Esophagus (tissue), 2 donors: ENCODE measurements around the gene TSNAXIP1. TPM values are rescaled to one million over a fixed set of nuclear protein-coding genes. Genes with fewer than 3 reads are reported as not detected.
A peak's percentile ranks its signal among the peaks of the same experiment; 100 is the strongest.

Experiments used
- H3K27ac ChIP-seq, 2 donors: one replicate each; pipeline ENCODE4 v1.5.1; 2013; ENCODE audit warnings: low read depth in 2 of 2, mild to moderate bottlenecking in 2 of 2, inconsistent platforms in 1 of 2, low read length in 1 of 2, moderate library complexity in 1 of 2
- H3K27me3 ChIP-seq, 2 donors: one replicate each; pipeline ENCODE4 v1.6.1; 2013; ENCODE audit warnings: low read length in 2 of 2, control low read depth in 1 of 2, mild to moderate bottlenecking in 1 of 2; ENCODE audit not compliant: insufficient read depth in 2 of 2, control insufficient read depth in 1 of 2
- H3K36me3 ChIP-seq, 2 donors: one replicate each; pipeline ENCODE4 v1.6.1; 2013; ENCODE audit warnings: low read length in 1 of 2; ENCODE audit not compliant: control insufficient read depth in 2 of 2, insufficient read depth in 2 of 2
- H3K4me1 ChIP-seq, 2 donors: one replicate each; pipeline ENCODE4 v1.6.1; 2013; ENCODE audit warnings: low read length in 1 of 2; ENCODE audit not compliant: control insufficient read depth in 2 of 2, insufficient read depth in 2 of 2
- H3K4me3 ChIP-seq, 2 donors: one replicate each; pipeline ENCODE4 v1.5.1; 2013; ENCODE audit warnings: low read length in 2 of 2, mild to moderate bottlenecking in 2 of 2, low read depth in 1 of 2, moderate library complexity in 1 of 2
- H3K9me3 ChIP-seq, 2 donors: one replicate each; pipeline ENCODE4 v1.6.1; 2013; ENCODE audit warnings: mild to moderate bottlenecking in 2 of 2, low read depth in 1 of 2, low read length in 1 of 2, moderate library complexity in 1 of 2; ENCODE audit not compliant: control insufficient read depth in 2 of 2, insufficient read depth in 1 of 2
- WGBS, 2 donors: extraction: QIAGEN DNeasy Blood & Tissue Kit; methylation state at CpG; one replicate each; pipeline ENCODE4 v1.1.7; 2013; 5-methylcytosine and 5-hydroxymethylcytosine counted together
- polyA plus RNA-seq, 2 donors: library from polyadenylated mRNA; stranded (reverse); fragments of 200-250 nt; gene quantifications; one replicate each; pipeline ENCODE4 v1.2.3, GENCODE V29; 2013
- donor health status: healthy with polysubstance abuse.
- donor health status: Bipolar disorder and iron deficiency.

TSNAXIP1 gene
- polyA plus RNA-seq, 2 donors = 0.72 to 1.8 TPM

GRCh38 chr16:67803894-67804293 is 2.8 kb upstream of the TSNAXIP1 start:
- 79 to 84% methylated on average over 3 of the region's 3 CpGs for WGBS, 2 donors
- H3K27ac ChIP-seq = no peak overlapping the region
- H3K36me3 ChIP-seq = peaks cover 0 to 9% of the 10 kb centered on the region in 2 donors
- peaks cover 3 to 9% of the 10 kb centered on the region in 2 donors for H3K4me1 ChIP-seq
- H3K4me3 ChIP-seq = no peak overlapping the region
- no peaks in the 10 kb centered on the region for H3K9me3 ChIP-seq
- no peaks in the 10 kb centered on the region for H3K27me3 ChIP-seq

DNA sequence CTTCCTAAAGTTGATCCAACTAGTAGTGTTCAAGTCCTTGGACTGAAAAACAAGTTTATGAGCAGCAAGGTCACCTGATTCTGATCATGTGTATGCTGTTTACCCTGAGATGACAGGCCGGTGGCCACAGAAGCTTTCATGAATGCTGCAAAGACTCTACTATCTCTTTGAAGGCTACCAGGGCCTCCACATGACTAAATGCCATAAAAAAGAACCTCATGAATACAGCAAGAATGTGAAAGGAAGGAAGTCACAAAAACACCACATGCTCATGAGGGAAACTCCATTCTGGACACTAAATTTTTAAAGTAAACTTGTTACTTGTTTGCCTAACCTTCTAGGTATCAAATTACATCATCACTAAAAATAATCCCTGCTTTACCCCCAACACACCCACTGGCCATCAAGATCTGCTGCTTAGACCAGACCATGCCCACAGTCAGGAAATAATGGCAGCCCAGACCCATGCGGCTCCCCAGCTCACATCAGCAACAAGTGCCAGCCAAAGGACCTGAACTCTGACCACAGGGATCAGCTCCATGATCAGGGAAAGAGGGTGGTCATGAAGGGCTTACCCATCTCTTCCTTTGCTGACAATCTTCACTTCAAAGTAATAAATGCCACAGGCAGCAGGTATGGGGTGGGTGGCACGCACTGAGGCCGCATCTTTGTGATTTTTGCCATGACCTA is 1.7 kb upstream of the TSNAXIP1 start:
- peak overlapping the region in 1 of 2 donors; percentile 75 for H3K27ac ChIP-seq
- H3K4me1 ChIP-seq = peaks cover 3 to 9% of the 10 kb centered on the region in 2 donors
- 73 to 80% methylated on average over 4 of the region's 4 CpGs for WGBS, 2 donors
- H3K9me3 ChIP-seq = no peaks in the 10 kb centered on the region
- H3K4me3 ChIP-seq = peak overlapping the region; percentile 88 to 92
- H3K36me3 ChIP-seq = peaks cover 0 to 4% of the 10 kb centered on the region in 2 donors
- H3K27me3 ChIP-seq = no peaks in the 10 kb centered on the region

- Histone ChIP-seq H3K27ac (peak overlapping the region; percentile 75 to 81), H3K36me3 (peaks cover 0 to 4% of the 10 kb centered on the region in 2 donors), H3K9me3 (no peaks in the 10 kb centered on the region), H3K4me3 (peak overlapping the region; percentile 88 to 92), H3K27me3 (no peaks in the 10 kb centered on the region), H3K4me1 (peaks cover 3 to 9% of the 10 kb centered on the region in 2 donors)
- 0 to 1% methylated on average over 26 of the region's 26 CpGs for WGBS, 2 donors
Measured at GRCh38 chr16:67805718-67806427, 816 bp upstream of the TSNAXIP1 start.

DNA sequence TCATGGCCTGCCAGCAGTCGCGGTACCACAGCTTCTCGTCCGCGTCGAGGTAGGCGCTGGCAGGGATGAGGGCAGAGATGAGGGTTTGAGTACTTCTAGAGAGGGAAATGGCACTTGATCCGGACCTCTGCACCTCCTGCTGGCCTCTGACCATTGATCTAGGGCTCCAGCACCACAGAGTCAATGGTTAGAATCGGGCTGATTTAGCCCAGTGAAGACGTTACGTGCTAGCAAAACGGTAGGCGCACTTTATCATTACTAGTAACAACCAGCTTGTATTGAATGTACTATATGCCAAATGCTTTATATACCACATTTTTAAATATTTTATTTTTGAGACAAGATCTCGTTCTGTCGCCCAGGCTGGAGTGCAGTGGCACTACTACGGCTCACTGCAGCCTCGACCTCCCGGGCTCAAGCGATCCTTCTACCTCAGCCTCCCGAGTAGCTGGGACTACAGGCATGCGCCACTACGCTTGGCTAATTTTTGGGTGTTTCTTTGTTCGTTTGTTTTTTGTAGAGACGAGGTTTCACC is 526 bp downstream of the TSNAXIP1 start:
- no peaks in the 10 kb centered on the region for H3K9me3 ChIP-seq
- H3K4me3 ChIP-seq = peak overlapping the region; percentile 88 to 92
- peaks cover 3 to 9% of the 10 kb centered on the region in 2 donors for H3K4me1 ChIP-seq
- peak overlapping the region; percentile 19 to 64 for H3K27ac ChIP-seq
- peaks cover 0 to under 1% of the 10 kb centered on the region in 2 donors for H3K36me3 ChIP-seq
- no peaks in the 10 kb centered on the region for H3K27me3 ChIP-seq
- WGBS, 2 donors = 24 to 26% methylated on average over 24 of the region's 24 CpGs

GRCh38 chr16:67811899-67812298 is 5.2 kb downstream of the TSNAXIP1 start:
- Histone ChIP-seq H3K4me1 (no peaks in the 10 kb centered on the region), H3K9me3 (no peaks in the 10 kb centered on the region), H3K36me3 (no peaks in the 10 kb centered on the region), H3K4me3 (no peak overlapping the region), H3K27me3 (no peaks in the 10 kb centered on the region), H3K27ac (no peak overlapping the region)
- 96 to 100% methylated on average over 1 of the region's 1 CpG for whole genome bisulfite sequencing, 2 donors

DNA sequence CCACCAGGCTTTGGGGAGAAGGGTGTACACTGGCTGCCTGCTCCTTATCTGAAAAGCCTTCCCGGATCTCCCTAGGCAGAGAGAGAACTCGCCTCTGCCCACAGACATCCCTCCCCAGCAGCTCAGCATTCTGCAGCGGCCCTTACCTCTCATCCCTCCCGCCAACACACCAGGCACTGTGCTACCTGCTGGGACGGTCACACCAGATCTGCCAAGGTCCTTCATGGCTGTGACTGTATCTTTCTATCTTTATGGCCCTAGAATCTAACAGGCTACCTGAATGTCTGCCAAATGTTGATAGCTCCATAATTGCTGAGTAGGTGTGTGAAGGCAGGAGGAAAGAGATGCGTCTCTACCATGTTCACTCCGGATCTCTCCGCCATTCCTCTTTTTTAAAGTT is 7.9 kb downstream of the TSNAXIP1 start:
- Histone ChIP-seq H3K4me1 (no peaks in the 10 kb centered on the region), H3K36me3 (no peaks in the 10 kb centered on the region), H3K4me3 (no peak overlapping the region), H3K27me3 (no peaks in the 10 kb centered on the region), H3K9me3 (no peaks in the 10 kb centered on the region), H3K27ac (no peak overlapping the region)
- 90 to 91% methylated on average over 8 of the region's 8 CpGs for WGBS, 2 donors

DNA sequence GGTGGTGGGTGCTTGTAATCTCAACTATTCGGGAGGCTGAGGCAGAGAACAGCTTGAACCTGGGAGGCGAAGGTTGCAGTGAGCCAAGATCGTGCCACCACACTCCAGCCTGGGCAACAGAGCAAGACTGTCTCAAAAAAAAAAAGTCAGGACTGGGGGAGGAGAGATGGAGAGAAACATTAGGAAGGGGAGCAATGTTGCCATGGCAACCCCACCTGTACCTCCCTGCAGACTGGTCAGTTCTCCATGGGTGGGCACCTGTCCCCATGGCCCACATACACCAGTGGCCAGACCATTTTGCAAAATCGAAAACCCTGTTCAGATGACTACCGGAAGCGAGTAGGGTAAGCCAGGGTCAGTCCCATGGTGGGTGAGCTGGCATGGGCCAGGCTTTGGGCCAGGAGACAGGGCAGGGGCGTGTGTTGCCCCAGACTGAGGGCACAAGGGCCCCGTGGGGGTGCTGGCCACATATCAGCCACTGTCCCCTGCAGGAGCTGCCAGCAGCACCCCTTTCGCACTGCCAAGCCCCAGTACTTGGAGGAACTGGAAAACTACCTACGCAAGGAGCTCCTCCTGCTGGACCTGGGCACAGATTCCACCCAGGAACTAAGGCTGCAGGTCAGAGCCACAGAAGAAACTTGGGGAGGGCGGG is 14.0 kb downstream of the TSNAXIP1 start:
- H3K27me3 ChIP-seq = no peaks in the 10 kb centered on the region
- no peak overlapping the region for H3K27ac ChIP-seq
- no peaks in the 10 kb centered on the region for H3K9me3 ChIP-seq
- peaks cover 0 to 4% of the 10 kb centered on the region in 2 donors for H3K36me3 ChIP-seq
- 89 to 94% methylated on average over 11 of the region's 11 CpGs for WGBS, 2 donors
- no peak overlapping the region for H3K4me3 ChIP-seq
- H3K4me1 ChIP-seq = no peaks in the 10 kb centered on the region

GRCh38 chr16:67822511-67822910 is 15.8 kb downstream of the TSNAXIP1 start:
- Histone ChIP-seq H3K36me3 (peaks cover 0 to 9% of the 10 kb centered on the region in 2 donors), H3K4me1 (no peaks in the 10 kb centered on the region), H3K27ac (no peak overlapping the region), H3K27me3 (no peaks in the 10 kb centered on the region), H3K4me3 (no peak overlapping the region), H3K9me3 (no peaks in the 10 kb centered on the region)
- WGBS, 2 donors = 90 to 92% methylated on average over 2 of the region's 2 CpGs

DNA sequence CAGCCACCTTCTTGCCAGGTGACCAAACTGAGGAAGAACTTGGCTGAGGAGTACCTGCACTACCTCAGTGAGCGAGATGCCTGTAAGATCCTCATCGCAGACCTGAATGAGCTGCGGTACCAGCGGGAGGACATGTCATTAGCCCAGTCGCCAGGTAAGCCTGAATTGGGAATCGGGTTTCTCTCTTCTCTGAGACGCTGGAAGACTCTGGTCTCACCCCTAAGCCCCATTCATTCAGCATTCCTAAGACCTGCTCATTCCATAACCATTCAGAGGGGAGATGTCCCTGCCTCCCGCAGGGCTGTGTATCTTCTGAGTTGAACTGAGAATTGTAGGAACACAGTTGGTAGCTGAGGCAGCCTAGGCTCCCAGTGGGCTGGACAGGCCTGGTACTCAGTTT is 18.4 kb downstream of the TSNAXIP1 start:
- peaks cover 13 to 30% of the 10 kb centered on the region in 2 donors for H3K36me3 ChIP-seq
- WGBS, 2 donors = 84 to 87% methylated on average over 8 of the region's 8 CpGs
- H3K27ac ChIP-seq = no peak overlapping the region
- H3K4me3 ChIP-seq = no peak overlapping the region
- H3K4me1 ChIP-seq = no peaks in the 10 kb centered on the region
- no peaks in the 10 kb centered on the region for H3K9me3 ChIP-seq
- H3K27me3 ChIP-seq = no peaks in the 10 kb centered on the region
